HEK293 (cell line): ENCODE results near the gene RAB6C.
"Not testable (repeated sequence)": the region's sequence is repeated elsewhere in the genome, so short reads cannot be mapped to it uniquely, and the experiment has no call there.

Source experiments
- BCL11B ChIP-seq: fragments of 450-650 bp; formaldehyde crosslinking; IDR thresholded peaks from 2 replicates; pipeline ENCODE4 v1.5.1; 2016; ENCODE audit warnings: low read depth, missing biosample characterization, missing genetic modification characterization
- ZBTB7A ChIP-seq: fragments of 450-650 bp; formaldehyde crosslinking; IDR thresholded peaks from 2 replicates; pipeline ENCODE4 v1.5.1; 2016; ENCODE audit warnings: low read depth, missing biosample characterization, missing genetic modification characterization
- ZEB2 ChIP-seq: fragments of 450-650 bp; formaldehyde crosslinking; IDR thresholded peaks from 2 replicates; pipeline ENCODE4 v1.5.1; 2016; ENCODE audit warnings: missing biosample characterization, missing genetic modification characterization
- ZFP3 ChIP-seq: fragments of 450-650 bp; formaldehyde crosslinking; IDR thresholded peaks from 2 replicates; pipeline ENCODE4 v1.5.1; 2016; ENCODE audit warnings: low read depth, missing biosample characterization, missing genetic modification characterization
- ZNF175 ChIP-seq: fragments of 450-650 bp; formaldehyde crosslinking; IDR thresholded peaks from 2 replicates; pipeline ENCODE4 v1.5.1; 2016; ENCODE audit warnings: missing biosample characterization, missing genetic modification characterization
- ZNF571 ChIP-seq: fragments of 450-650 bp; formaldehyde crosslinking; IDR thresholded peaks from 2 replicates; pipeline ENCODE4 v1.5.0; 2017; ENCODE audit warnings: missing biosample characterization, missing genetic modification characterization
- ZNF792 ChIP-seq: fragments of 450-650 bp; formaldehyde crosslinking; IDR thresholded peaks from 2 replicates; pipeline ENCODE4 v1.5.1; 2016; ENCODE audit warnings: missing biosample characterization, missing genetic modification characterization
- TF ChIP-seq, protein P1 (sequence below): fragments of 450-650 bp; formaldehyde crosslinking; IDR thresholded peaks from 2 replicates; pipeline ENCODE4 v1.5.1; 2016; ENCODE audit warnings: missing biosample characterization, missing genetic modification characterization

DNA sequence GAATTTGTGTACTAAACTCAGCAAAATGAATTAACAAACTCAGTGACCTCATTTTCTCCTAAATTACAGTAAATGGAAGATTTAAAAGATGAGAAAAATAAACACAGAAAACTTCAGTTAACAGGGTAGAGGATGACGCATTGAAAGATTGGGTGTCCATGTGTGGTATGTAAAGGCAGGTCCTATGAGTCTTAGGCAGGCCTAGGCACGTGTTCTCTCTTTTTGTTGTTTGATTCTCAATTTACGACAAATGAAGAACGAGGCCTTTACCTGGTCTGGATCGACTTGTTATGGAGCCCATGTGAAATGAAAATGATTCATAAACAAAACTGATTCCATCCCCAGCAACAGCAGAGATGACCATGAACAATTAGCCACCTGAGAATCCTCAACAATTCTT, 37.2 kb downstream of the RAB6C start:
- TF ChIP-seq, protein P1, sequence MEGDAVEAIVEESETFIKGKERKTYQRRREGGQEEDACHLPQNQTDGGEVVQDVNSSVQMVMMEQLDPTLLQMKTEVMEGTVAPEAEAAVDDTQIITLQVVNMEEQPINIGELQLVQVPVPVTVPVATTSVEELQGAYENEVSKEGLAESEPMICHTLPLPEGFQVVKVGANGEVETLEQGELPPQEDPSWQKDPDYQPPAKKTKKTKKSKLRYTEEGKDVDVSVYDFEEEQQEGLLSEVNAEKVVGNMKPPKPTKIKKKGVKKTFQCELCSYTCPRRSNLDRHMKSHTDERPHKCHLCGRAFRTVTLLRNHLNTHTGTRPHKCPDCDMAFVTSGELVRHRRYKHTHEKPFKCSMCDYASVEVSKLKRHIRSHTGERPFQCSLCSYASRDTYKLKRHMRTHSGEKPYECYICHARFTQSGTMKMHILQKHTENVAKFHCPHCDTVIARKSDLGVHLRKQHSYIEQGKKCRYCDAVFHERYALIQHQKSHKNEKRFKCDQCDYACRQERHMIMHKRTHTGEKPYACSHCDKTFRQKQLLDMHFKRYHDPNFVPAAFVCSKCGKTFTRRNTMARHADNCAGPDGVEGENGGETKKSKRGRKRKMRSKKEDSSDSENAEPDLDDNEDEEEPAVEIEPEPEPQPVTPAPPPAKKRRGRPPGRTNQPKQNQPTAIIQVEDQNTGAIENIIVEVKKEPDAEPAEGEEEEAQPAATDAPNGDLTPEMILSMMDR (tag by site-specific recombination): not testable (repeated sequence)
- TF ChIP-seq ZBTB7A, ZNF175, ZEB2, ZNF792, ZFP3, ZNF571, BCL11B (tag by site-specific recombination): not testable (repeated sequence)
